Karpas-422 (cell line): Measurements from ENCODE around the gene POLK. TPM values are rescaled to one million over a fixed set of nuclear protein-coding genes. Genes with fewer than 3 reads are reported as not detected.
"Not testable (repeated sequence)": the region's sequence is repeated elsewhere in the genome, so short reads cannot be mapped to it uniquely, and the experiment has no call there.

ENCODE experiments used
- DNase-seq: peaks from one replicate; pipeline ENCODE4 v3.0.0-alpha.2; 2015
- H2AFZ ChIP-seq: fragments of 200-600 bp; sonication (generic); 2 replicates; pipeline ENCODE4 v1.6.1; 2014; ENCODE audit warnings: antibody characterized with exemption, low read length, mixed read lengths
- H3K27ac ChIP-seq: fragments of 200-600 bp; sonication (generic); 2 replicates; pipeline ENCODE4 v1.5.1; 2014; ENCODE audit warnings: mild to moderate bottlenecking, low read length, moderate library complexity
- H3K27me3 ChIP-seq: fragments of 200-600 bp; sonication (generic); 2 replicates; pipeline ENCODE4 v1.6.1; 2014; ENCODE audit warnings: low read length, mixed read lengths
- H3K36me3 ChIP-seq: fragments of 200-600 bp; sonication (generic); 2 replicates; pipeline ENCODE4 v1.6.1; 2014; ENCODE audit warnings: low read length, mixed read lengths; ENCODE audit not compliant: insufficient read depth
- H3K4me1 ChIP-seq: fragments of 200-600 bp; sonication (generic); 2 replicates; pipeline ENCODE4 v1.6.1; 2014; ENCODE audit warnings: mild to moderate bottlenecking, low read length, mixed read lengths
- H3K4me2 ChIP-seq: fragments of 200-600 bp; sonication (generic); 2 replicates; pipeline ENCODE4 v1.6.1; 2014; ENCODE audit warnings: low read length, low read depth, mild to moderate bottlenecking; ENCODE audit not compliant: poor library complexity, severe bottlenecking
- H3K4me3 ChIP-seq: fragments of 200-600 bp; sonication (generic); 2 replicates; pipeline ENCODE4 v1.5.1; 2014; ENCODE audit warnings: mild to moderate bottlenecking, antibody characterized with exemption, low read length, mixed read lengths
- H3K79me2 ChIP-seq: fragments of 200-600 bp; sonication (generic); 2 replicates; pipeline ENCODE4 v1.6.1; 2014; ENCODE audit warnings: mild to moderate bottlenecking, low read length, mixed read lengths
- H3K9ac ChIP-seq: fragments of 200-600 bp; sonication (generic); 2 replicates; pipeline ENCODE4 v1.6.0; 2014; ENCODE audit warnings: low read length
- H3K9me2 ChIP-seq: fragments of 200-600 bp; sonication (generic), shearing (Covaris generic); replicated peaks from 2 replicates; pipeline ENCODE4 v1.6.0; 2014; ENCODE audit warnings: mild to moderate bottlenecking, low read length, moderate library complexity; ENCODE audit not compliant: insufficient read depth
- H3K9me3 ChIP-seq: fragments of 300-700, 200-600 bp; sonication (generic); 2 replicates; pipeline ENCODE4 v1.6.1; 2014; ENCODE audit warnings: low read length, mixed read lengths
- H4K20me1 ChIP-seq: fragments of 200-600 bp; sonication (generic); 2 replicates; pipeline ENCODE4 v1.6.1; 2014; ENCODE audit warnings: mild to moderate bottlenecking, antibody characterized with exemption, low read length, low read depth; ENCODE audit not compliant: insufficient read depth
- total RNA-seq: library from RNA; depleted of rRNA; stranded (reverse); fragments of >200 nt; shearing (Covaris generic); gene quantifications from 2 replicates; pipeline ENCODE4 v1.2.3, GENCODE V29; 2014; ENCODE audit warnings: low replicate concordance

Gene POLK
- total RNA-seq, 1 experiment from 2014 or later = 28.4 TPM

DNA sequence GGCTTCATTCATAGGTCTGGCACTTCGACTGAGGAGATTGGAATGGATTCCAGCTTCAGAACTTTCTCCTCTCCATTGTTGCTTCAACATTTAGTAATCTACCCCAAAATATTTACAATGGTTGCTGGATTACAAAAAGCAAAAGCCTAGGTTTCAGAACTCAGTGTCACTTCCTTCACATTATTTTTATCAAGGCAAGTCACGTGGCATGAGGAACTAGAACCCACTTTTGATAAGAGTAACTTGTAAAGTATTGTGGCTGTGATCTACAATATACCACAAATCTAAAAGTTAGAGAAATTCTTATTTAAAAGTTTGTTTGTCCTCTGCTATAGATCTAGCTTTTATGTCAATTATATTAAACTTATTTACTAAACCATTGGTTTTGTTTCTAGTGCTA is 59.9 kb downstream of the POLK start:
- no peaks in the 10 kb centered on the region for H3K9me2 ChIP-seq
- no peaks in the 10 kb centered on the region for H4K20me1 ChIP-seq
- peaks cover 15% of the 10 kb centered on the region; the same call in 1 of the 2 replicates for H3K79me2 ChIP-seq
- H3K4me2 ChIP-seq = no peak overlapping the region
- H3K27me3 ChIP-seq = no peaks in the 10 kb centered on the region
- no peak overlapping the region for H3K4me3 ChIP-seq
- H3K36me3 ChIP-seq = 0 out of 2 replicates have a peak, but pooled peaks cover 3% of the 10 kb centered on the region
- no peaks in the 10 kb centered on the region for H3K9me3 ChIP-seq
- H3K27ac ChIP-seq = no peak overlapping the region; the same call in 1 of the 2 replicates
- H3K4me1 ChIP-seq = peaks cover 58% of the 10 kb centered on the region
- no peak overlapping the region for H3K9ac ChIP-seq
- no peak for DNase-seq
- no peak overlapping the region for H2AFZ ChIP-seq

DNA sequence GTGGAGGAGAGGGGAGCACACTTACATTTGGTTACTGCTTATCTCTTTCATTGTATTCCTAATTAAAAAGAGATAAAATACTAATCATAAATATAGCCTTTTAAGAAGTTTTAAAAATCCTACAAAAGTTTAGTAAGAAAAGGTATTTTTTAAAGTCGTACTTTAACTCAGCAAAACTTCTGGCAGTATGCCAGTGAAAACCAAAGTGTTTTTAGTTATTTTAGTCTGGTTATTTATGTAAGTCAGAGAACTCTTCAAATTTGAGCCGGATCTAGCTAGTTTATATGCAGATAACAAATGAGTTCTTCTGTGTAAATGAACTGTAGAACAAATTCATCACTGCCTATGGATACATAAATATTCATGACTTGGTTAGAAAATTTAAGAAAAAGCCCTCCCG is 63.1 kb downstream of the POLK start:
- Histone ChIP-seq H3K4me3 (no peak overlapping the region), H3K9me3 (no peaks in the 10 kb centered on the region), H3K4me2 (peak overlapping the region; percentile 45), H3K9ac (0 out of 2 replicates have a peak overlapping the region, but pooled peaks have one; percentile 10), H3K27me3 (no peaks in the 10 kb centered on the region), H3K4me1 (peaks cover 39% of the 10 kb centered on the region), H2AFZ (peak overlapping the region; percentile 64), H3K27ac (peak overlapping the region; percentile 51), H3K36me3 (peaks cover 6% of the 10 kb centered on the region; the same call in 1 of the 2 replicates), H4K20me1 (no peaks in the 10 kb centered on the region), H3K79me2 (0 out of 2 replicates have a peak, but pooled peaks cover 6% of the 10 kb centered on the region), H3K9me2 (no peaks in the 10 kb centered on the region)
- DNase-seq = peak; percentile 53

DNA sequence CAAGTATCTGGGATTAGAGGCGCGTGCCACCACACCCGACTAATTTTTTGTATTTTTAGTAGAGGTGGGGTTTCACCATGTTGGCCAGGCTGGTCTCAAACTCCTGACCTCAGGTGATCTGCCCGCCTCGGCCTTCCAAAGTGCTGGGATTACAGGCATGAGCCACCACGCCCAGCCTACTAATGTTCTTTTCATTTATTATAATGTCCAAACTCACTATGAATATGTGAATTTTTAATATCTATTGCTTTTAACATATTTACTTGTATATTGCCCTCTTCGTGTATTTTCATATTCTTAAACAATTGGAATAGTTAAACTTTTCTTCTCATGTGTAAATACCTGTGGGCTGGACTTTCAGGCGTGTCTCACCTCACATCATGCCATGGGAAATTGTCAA is 66.6 kb downstream of the POLK start:
- H2AFZ ChIP-seq, H3K9me2 ChIP-seq, H3K27ac ChIP-seq, H3K27me3 ChIP-seq, DNase-seq, H3K9ac ChIP-seq, H4K20me1 ChIP-seq, H3K4me2 ChIP-seq, H3K4me3 ChIP-seq, H3K9me3 ChIP-seq, H3K79me2 ChIP-seq: not testable (repeated sequence)
- Histone ChIP-seq H3K4me1 (peaks cover 28% of the 10 kb centered on the region), H3K36me3 (peaks cover 12% of the 10 kb centered on the region; the same call in 1 of the 2 replicates)

DNA sequence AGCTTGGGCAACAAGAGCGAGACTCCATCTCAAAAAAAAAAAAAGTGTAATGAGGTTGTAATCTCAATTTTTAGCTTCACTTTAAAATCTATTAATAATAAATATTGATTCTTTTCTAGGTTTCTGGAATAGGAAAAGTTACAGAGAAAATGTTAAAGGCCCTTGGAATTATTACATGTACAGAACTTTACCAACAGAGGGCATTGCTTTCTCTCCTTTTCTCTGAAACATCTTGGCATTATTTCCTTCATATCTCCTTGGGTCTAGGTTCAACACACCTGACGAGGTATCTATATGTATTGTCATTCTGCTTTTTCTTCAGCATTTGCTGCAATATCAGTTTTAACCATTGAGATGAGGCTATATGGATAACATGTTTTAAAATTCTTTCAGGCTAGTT is 73.0 kb downstream of the POLK start:
- Histone ChIP-seq H3K79me2 (no peaks in the 10 kb centered on the region), H3K4me3 (no peak overlapping the region), H3K9me2 (no peaks in the 10 kb centered on the region)

DNA sequence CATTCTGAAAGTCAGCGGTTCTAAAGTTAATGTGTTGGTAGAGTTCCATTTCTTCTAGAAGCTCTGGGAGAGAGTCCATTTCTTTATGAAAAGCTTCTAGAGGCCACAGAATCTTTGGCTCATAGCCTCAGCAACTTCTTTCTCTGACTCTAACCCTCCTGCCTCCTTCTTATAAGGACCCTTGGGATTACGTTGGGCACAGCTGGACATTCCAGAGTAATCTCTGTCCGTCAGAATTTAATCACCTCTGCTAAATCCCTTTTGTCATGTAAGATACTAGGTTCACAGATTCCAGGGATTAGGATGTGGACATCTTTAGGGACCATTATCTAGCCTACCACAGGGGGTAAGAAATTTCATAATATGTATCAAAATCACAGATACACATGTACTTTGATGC is 77.0 kb downstream of the POLK start:
- no peaks in the 10 kb centered on the region for H3K79me2 ChIP-seq
- H3K27me3 ChIP-seq = no peaks in the 10 kb centered on the region
- peaks cover 8% of the 10 kb centered on the region for H3K36me3 ChIP-seq
- DNase-seq = no peak
- no peak overlapping the region for H3K9ac ChIP-seq
- H3K4me1 ChIP-seq = no peaks in the 10 kb centered on the region
- no peaks in the 10 kb centered on the region for H3K9me3 ChIP-seq
- no peak overlapping the region for H3K27ac ChIP-seq
- H4K20me1 ChIP-seq = no peaks in the 10 kb centered on the region
- H3K4me3 ChIP-seq = no peak overlapping the region
- H3K9me2 ChIP-seq = no peaks in the 10 kb centered on the region
- H3K4me2 ChIP-seq = no peak overlapping the region
- H2AFZ ChIP-seq = no peak overlapping the region

More for the DNA sequence above, 73.0 kb downstream of the POLK start:
- Histone ChIP-seq H3K9me3 (no peaks in the 10 kb centered on the region), H3K9ac (no peak overlapping the region), H4K20me1 (no peaks in the 10 kb centered on the region), H3K27ac (no peak overlapping the region), H2AFZ (no peak overlapping the region), H3K27me3 (no peaks in the 10 kb centered on the region), H3K4me1 (no peaks in the 10 kb centered on the region), H3K36me3 (peaks cover 15% of the 10 kb centered on the region), H3K4me2 (no peak overlapping the region)
- no peak for DNase-seq

DNA sequence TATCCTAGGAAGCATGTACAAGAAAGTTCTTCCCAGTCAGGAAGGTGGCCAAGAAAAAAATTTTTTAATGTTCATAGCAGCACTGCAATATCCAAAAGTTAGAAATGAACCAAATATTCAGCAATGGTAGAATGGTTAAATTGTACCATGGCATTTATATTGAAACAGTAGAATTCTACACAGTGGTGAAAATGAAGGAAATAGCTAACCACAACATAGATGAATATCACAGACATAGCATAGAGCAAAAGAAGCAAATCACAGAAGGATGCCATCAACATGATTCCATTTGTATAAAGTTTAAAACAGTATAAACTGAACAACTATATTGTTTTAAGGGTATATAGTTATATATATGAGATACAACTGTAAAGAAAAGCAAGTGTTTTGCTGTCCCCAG is 88.8 kb downstream of the POLK start:
- H3K79me2 ChIP-seq = no peaks in the 10 kb centered on the region
- no peak for DNase-seq
- H3K4me1 ChIP-seq = no peaks in the 10 kb centered on the region
- H3K9me2 ChIP-seq = no peaks in the 10 kb centered on the region
- H4K20me1 ChIP-seq = no peaks in the 10 kb centered on the region
- H2AFZ ChIP-seq = no peak overlapping the region
- no peaks in the 10 kb centered on the region for H3K27me3 ChIP-seq
- H3K36me3 ChIP-seq = peaks cover 4% of the 10 kb centered on the region; the same call in 1 of the 2 replicates
- no peak overlapping the region for H3K27ac ChIP-seq
- no peak overlapping the region for H3K4me3 ChIP-seq
- H3K9me3 ChIP-seq = no peaks in the 10 kb centered on the region
- H3K4me2 ChIP-seq = no peak overlapping the region
- H3K9ac ChIP-seq = no peak overlapping the region

DNA sequence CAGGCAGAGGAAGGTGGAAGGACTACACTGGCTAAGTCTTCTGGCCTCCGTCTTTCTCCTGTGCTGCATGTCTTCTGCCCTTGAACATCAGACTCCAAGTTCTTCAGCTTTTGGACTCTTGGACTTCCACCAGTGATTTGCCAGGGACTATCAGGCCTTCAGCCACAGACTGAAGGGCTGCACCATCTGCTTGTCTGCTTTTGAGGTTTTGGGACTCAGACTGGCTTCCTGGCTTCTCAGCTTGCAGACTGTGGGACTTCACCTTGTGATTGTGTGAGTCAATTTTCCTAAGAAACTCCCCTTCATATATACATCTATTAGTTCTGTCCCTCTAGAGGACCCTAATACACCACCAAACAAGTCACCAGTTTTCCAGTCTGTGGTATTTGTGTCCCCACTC is 89.9 kb downstream of the POLK start:
- Histone ChIP-seq H3K9ac (no peak overlapping the region), H3K4me1 (no peaks in the 10 kb centered on the region), H3K9me2 (no peaks in the 10 kb centered on the region), H4K20me1 (no peaks in the 10 kb centered on the region), H3K27ac (no peak overlapping the region), H3K36me3 (peaks cover 4% of the 10 kb centered on the region; the same call in 1 of the 2 replicates), H2AFZ (no peak overlapping the region), H3K79me2 (no peaks in the 10 kb centered on the region), H3K9me3 (no peaks in the 10 kb centered on the region), H3K4me2 (no peak overlapping the region), H3K27me3 (no peaks in the 10 kb centered on the region), H3K4me3 (no peak overlapping the region)
- no peak for DNase-seq

DNA sequence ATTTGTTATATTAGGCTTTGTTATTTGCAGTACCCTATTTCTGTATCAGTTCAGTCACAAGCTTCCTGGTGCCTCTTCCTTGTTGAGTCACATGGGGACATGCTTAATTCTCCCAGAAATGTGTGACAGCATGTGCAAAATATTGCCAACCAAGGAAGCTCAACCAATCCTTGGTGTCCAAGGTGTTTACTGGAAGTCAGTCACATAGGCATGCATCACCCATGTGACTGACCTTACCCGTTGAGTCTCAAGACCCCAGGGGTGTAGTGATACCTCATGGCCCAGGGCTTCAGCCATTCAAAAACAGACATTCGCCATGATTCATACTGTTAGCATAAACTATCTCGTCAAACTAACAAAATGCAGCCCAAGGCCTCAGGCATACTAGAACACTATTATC is 90.3 kb downstream of the POLK start:
- Histone ChIP-seq H3K9me3 (no peaks in the 10 kb centered on the region), H3K9ac (no peak overlapping the region), H3K79me2 (no peaks in the 10 kb centered on the region), H4K20me1 (no peaks in the 10 kb centered on the region), H3K4me2 (no peak overlapping the region), H3K36me3 (peaks cover 4% of the 10 kb centered on the region; the same call in 1 of the 2 replicates), H3K4me3 (no peak overlapping the region), H3K4me1 (no peaks in the 10 kb centered on the region), H2AFZ (no peak overlapping the region), H3K27ac (no peak overlapping the region), H3K27me3 (no peaks in the 10 kb centered on the region), H3K9me2 (no peaks in the 10 kb centered on the region)
- no peak for DNase-seq
